A673 (cell line): ENCODE measurements around the gene FRS2.

ENCODE experiments used
- EZH2 ChIP-seq: fragments of 200-600 bp; sonication (generic); IDR thresholded peaks from 2 replicates; pipeline ENCODE4 v1.6.1; 2017; ENCODE audit warnings: borderline replicate concordance, low read depth, mild to moderate bottlenecking, mixed read lengths, antibody characterized with exemption, low read length; ENCODE audit not compliant: poor library complexity, severe bottlenecking
- TF ChIP-seq, protein P1 (sequence below): fragments of 300-800, 200-600 bp; sonication (generic); conservative IDR thresholded peaks from 2 replicates; pipeline ENCODE4 v1.5.1; 2017; ENCODE audit warnings: low read depth, mild to moderate bottlenecking, antibody characterized with exemption, low read length, moderate library complexity, mixed read lengths

- TF ChIP-seq EZH2: no peak
- TF ChIP-seq, protein P1, sequence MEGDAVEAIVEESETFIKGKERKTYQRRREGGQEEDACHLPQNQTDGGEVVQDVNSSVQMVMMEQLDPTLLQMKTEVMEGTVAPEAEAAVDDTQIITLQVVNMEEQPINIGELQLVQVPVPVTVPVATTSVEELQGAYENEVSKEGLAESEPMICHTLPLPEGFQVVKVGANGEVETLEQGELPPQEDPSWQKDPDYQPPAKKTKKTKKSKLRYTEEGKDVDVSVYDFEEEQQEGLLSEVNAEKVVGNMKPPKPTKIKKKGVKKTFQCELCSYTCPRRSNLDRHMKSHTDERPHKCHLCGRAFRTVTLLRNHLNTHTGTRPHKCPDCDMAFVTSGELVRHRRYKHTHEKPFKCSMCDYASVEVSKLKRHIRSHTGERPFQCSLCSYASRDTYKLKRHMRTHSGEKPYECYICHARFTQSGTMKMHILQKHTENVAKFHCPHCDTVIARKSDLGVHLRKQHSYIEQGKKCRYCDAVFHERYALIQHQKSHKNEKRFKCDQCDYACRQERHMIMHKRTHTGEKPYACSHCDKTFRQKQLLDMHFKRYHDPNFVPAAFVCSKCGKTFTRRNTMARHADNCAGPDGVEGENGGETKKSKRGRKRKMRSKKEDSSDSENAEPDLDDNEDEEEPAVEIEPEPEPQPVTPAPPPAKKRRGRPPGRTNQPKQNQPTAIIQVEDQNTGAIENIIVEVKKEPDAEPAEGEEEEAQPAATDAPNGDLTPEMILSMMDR: no peak
Observed at GRCh38 chr12:69623970-69624369, 153.8 kb downstream of the FRS2 start.
